ENCODE results near the gene FARSA.
"Not testable (repeated sequence)": the region's sequence is repeated elsewhere in the genome, so short reads cannot be mapped to it uniquely, and the experiment has no call there.

FARSA gene

GRCh38 chr19:12937093-12937926 is 3.8 kb upstream of the FARSA start:
- peak in 1 of 2 donors; percentile 38 for DNase-seq

- DNase-seq, result no peak
Measured at GRCh38 chr19:12936582-12936981, 3.1 kb upstream of the FARSA start.

- no peak for DNase-seq
Measured at GRCh38 chr19:12935071-12935470, 1.6 kb upstream of the FARSA start.

GRCh38 chr19:12932392-12933286 is 872 bp downstream of the FARSA start:
- DNase-seq, result no peak

- DNase-seq, result no peak
Measured at GRCh38 chr19:12930002-12930645, 3.4 kb downstream of the FARSA start.

- DNase-seq, result no peak
Measured at GRCh38 chr19:12924621-12925310, 8.7 kb downstream of the FARSA start.

- DNase-seq, result no peak
Measured at GRCh38 chr19:12922959-12923358, 10.6 kb downstream of the FARSA start.

- DNase-seq, result no peak
Measured at GRCh38 chr19:12921047-12921446, 12.5 kb downstream of the FARSA start.

- no peak for DNase-seq
Measured at GRCh38 chr19:12918253-12918652, 15.3 kb downstream of the FARSA start.

GRCh38 chr19:12915860-12916259 is 17.7 kb downstream of the FARSA start:
- not testable (repeated sequence) for DNase-seq

- DNase-seq, result peak; percentile 32 to 43
Measured at GRCh38 chr19:12913851-12914690, 19.4 kb downstream of the FARSA start.

- no peak for DNase-seq
Measured at GRCh38 chr19:12913011-12913561, 20.4 kb downstream of the FARSA start.

GRCh38 chr19:12912571-12912970 is 20.9 kb downstream of the FARSA start:
- no peak for DNase-seq

GRCh38 chr19:12907166-12907565 is 26.3 kb downstream of the FARSA start:
- DNase-seq, result no peak

- DNase-seq, result no peak
Measured at GRCh38 chr19:12899891-12900518, 33.5 kb downstream of the FARSA start.

GRCh38 chr19:12896460-12896859 is 37.1 kb downstream of the FARSA start:
- DNase-seq, result no peak

- no peak for DNase-seq
Measured at GRCh38 chr19:12893582-12893981, 39.9 kb downstream of the FARSA start.

- DNase-seq, result no peak
Measured at GRCh38 chr19:12891553-12892021, 41.9 kb downstream of the FARSA start.

GRCh38 chr19:12890787-12891552 is 42.5 kb downstream of the FARSA start, which contains the start of gene GCDH:
GCDH (plus strand) TSS chr19:12891160; CDS start chr19:12891305, 145 bp downstream.
- peak; percentile 95 to 96 for DNase-seq

GRCh38 chr19:12890299-12890786 is 43.2 kb downstream of the FARSA start:
- DNase-seq, result not testable (repeated sequence)
